PFSK-1 (cell line): Measurements from ENCODE around the gene UGGT1.

Experiments
- FOXP2 ChIP-seq: optimal IDR thresholded peaks from 2 replicates; pipeline ENCODE3; 2011; ENCODE audit warnings: borderline replicate concordance, control low read depth, inconsistent platforms; ENCODE audit not compliant: insufficient read depth; ENCODE audit errors: extremely low read length, extremely low read depth
- POLR2AphosphoS5 ChIP-seq: IDR thresholded peaks from 2 replicates; pipeline ENCODE4 v1.6.1; 2012; ENCODE audit warnings: low read depth, mild to moderate bottlenecking, control low read depth, low read length, moderate library complexity
- REST ChIP-seq, 2 experiments: IDR thresholded peaks; 2 replicates each; pipeline versions ENCODE4 v1.6.1 to v1.8.0; 2011 to 2012; ENCODE audit warnings: low read depth in 2 of 2, low read length in 2 of 2, control low read depth in 1 of 2, inconsistent platforms in 1 of 2, mild to moderate bottlenecking in 1 of 2, moderate library complexity in 1 of 2; ENCODE audit not compliant: insufficient read depth in 1 of 2
- SIN3A ChIP-seq: IDR thresholded peaks from 2 replicates; pipeline ENCODE4 v1.6.1; 2012; ENCODE audit warnings: mild to moderate bottlenecking, low read length, moderate library complexity, borderline replicate concordance; ENCODE audit not compliant: insufficient read depth
- TAF1 ChIP-seq: IDR thresholded peaks from 2 replicates; pipeline ENCODE4 v1.6.1; 2012; ENCODE audit warnings: low read length, control low read depth, borderline replicate concordance; ENCODE audit not compliant: insufficient read depth

UGGT1 gene

GRCh38 chr2:128178650-128179460 lies 87.9 kb downstream of the UGGT1 start:
- TF ChIP-seq TAF1 (no peak), SIN3A (no peak), POLR2AphosphoS5 (no peak), FOXP2 (no peak), REST (IDR thresholded peaks at IDR 0.05; ENCODE audit: insufficient read depth in 1 of 2, low read depth in 2 of 2, low read length in 2 of 2) (no peak)

- no peak for TF ChIP-seq REST (IDR thresholded peaks at IDR 0.05; ENCODE audit: insufficient read depth in 1 of 2, low read depth in 2 of 2, low read length in 2 of 2)
- no peak for TF ChIP-seq SIN3A
- TF ChIP-seq TAF1: no peak
Measured at GRCh38 chr2:128179461-128179755, 88.4 kb downstream of the UGGT1 start.

GRCh38 chr2:128180031-128180430 lies 89.0 kb downstream of the UGGT1 start:
- TF ChIP-seq REST (IDR thresholded peaks at IDR 0.05; ENCODE audit: insufficient read depth in 1 of 2, low read depth in 2 of 2, low read length in 2 of 2) (no peak), FOXP2 (no peak), POLR2AphosphoS5 (no peak), TAF1 (no peak), SIN3A (no peak)

- TF ChIP-seq FOXP2 (no peak), REST (IDR thresholded peaks at IDR 0.05; ENCODE audit: insufficient read depth in 1 of 2, low read depth in 2 of 2, low read length in 2 of 2) (no peak), SIN3A (no peak), TAF1 (no peak), POLR2AphosphoS5 (no peak)
Measured at GRCh38 chr2:128185576-128185975, 94.6 kb downstream of the UGGT1 start.
